ENCODE results near the gene EPC1.

GRCh38 chr10:32346134-32346550, 816 bp downstream of the EPC1 start:
- TF ChIP-seq EZH2 (IDR thresholded peaks at IDR 0.05; ENCODE audit: insufficient read depth, poor library complexity, severe bottlenecking), result no peak
- TF ChIP-seq EZH2phosphoT487 (IDR thresholded peaks at IDR 0.05; ENCODE audit: insufficient read depth, low read depth), result no peak

Measured in GM23248 (cell line).